Suppressor macrophage treated with lipopolysaccharide for 4 hours (primary cell): ENCODE measurements around the gene TBC1D14.
"Not testable (repeated sequence)": the region's sequence is repeated elsewhere in the genome, so short reads cannot be mapped to it uniquely, and the experiment has no call there.

Experiments
- DNase-seq: peaks from one replicate; pipeline ENCODE4 v3.0.0-alpha.2; 2020

Gene TBC1D14

DNA sequence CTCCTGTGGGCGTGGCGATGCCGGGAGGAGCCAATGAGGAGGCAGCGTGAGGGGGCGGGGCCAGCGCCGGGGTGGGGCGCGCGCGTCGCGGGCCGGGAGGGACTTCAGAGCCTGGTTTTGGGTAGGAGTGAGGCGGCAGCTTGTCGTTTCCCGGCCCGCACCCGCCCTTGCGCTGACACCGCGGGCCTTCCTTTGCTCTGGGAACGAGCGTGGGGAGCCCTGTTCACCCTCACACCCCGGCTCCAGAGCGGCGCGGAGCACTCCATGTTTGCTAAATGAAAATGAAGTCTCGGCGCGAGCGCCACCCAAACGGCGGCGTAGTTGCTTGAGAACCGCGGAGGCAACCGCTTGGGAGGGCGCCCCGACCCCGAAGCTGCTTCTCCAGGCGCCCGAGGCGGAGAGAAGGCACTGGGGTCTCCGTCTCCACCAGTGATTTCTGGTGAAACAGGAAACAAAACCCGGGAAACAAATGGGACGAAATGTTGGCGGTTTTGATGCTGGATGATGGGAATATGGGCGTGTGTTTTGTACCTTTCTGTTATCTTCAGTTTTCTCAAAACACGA, 158.7 kb downstream of the TBC1D14 start:
- DNase-seq, result no peak

GRCh38 chr4:7068883-7069282, 159.3 kb downstream of the TBC1D14 start:
- peak; percentile 23 for DNase-seq

- peak; percentile 84 for DNase-seq
Measured at GRCh38 chr4:7070729-7071511, 161.3 kb downstream of the TBC1D14 start.

DNA sequence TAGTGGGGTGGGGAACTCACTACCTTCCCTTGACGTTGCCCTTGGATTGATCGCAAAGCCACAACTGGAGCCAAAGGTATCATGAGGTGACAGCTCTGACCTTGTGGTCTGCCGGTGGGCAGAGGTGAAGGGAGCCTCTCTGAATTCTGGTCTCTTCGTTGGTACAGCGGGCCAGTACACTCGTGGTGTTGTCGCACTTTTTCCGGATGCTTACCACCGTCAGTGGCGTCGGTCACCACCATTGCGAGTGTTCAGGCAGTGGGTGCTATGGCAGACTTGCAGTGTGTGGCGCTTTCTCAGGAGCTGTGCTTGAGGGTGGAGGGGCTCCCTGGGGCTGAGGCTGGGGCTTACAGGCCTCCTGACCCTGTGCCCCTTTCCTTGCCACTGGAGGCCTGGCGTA, 163.4 kb downstream of the TBC1D14 start:
- no peak for DNase-seq

GRCh38 chr4:7073526-7074390, 164.1 kb downstream of the TBC1D14 start:
- DNase-seq, result peak; percentile 30

DNA sequence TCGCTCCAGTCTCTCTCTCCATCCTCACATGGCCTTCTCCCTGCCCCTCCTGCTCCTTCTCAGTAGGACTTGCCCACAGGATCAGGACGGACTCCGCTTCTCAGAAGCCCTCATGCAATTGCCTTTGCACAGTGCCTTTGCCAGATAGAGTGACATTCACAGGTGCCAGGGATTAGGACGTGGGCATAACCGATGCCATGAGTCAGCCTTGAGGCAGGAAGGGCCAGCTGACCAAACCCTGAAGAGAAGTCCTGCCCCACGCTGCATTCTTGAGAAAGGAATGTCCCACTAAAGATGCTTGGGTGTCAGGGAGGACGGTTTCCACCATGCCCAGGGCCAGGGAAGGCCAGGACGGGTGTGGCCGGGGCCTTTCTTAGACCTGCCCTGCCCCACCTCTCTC, 164.8 kb downstream of the TBC1D14 start:
- no peak for DNase-seq

DNA sequence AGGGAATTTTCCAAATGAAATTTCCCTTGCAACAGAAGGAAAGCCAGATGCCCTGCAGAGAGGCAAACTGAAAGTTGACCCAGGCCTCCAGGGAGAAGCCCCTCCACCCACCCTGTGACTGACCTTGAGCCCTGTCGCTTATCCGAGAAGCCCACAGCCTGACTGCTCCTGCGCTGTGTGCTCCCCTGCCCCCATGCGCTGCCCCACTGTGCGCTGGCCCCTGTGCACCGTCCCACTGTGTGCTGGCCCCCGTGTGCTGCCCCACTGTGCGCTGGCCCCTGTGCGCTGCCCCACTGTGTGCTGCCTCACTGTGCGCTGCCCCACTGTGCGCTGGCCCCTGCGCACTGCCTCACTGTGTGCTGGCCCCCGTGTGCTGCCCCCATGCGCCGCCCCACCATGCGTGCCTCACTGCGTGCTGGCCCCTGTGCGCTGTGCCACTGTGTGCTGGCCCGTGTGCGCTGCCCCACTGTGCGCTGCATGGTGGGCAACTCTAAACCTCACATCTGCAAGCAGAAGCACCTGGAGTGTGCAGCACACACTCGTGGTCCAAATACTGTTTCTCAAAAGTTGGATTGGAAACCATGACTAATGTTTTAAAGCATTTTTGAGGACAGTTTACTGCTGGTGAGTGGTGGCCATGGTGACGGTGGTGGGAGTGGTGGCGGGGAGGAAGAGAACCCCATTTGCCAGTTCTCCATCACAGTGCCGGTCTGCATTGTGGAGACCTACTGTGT, 166.5 kb downstream of the TBC1D14 start:
- DNase-seq, result peak; percentile 10

DNA sequence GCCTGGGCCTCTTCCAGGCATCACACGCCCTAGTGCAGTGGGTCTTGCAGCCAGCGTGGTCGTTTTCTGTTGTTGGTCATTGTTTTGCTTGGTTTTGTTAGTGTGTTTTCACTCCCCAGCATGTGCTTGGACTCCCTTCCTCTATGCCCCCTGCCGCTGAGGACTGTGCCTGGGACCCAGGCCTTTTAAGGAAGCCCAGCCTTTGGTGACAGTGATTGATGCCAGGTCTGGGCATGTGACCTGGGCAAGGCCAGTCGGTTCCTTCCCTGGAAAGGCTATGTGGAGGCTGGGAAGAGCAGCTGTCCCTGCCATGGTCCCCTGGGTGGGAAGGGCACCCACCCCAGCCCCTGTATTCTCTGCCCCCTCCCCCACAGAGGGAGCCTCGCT, 167.1 kb downstream of the TBC1D14 start:
- no peak for DNase-seq

GRCh38 chr4:7077371-7077770, 167.7 kb downstream of the TBC1D14 start:
- no peak for DNase-seq

DNA sequence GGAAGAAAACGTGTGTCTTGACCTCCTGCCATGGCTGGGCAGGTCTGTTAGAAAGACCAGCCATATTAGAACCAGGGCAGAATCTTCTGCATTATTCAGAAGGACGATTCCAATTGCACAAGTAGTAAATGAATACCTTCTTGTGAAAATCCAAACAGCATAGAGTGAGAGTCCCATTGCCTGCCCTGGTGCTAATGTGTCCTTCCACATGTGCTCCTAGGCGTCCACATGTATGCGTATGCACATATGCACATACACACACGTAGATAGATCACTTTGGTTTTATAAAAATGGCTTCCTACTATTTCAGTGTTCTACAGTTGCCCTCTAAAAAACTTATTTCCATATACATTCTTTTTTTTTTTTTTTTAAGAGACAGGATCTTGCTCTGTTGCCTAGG, 168.4 kb downstream of the TBC1D14 start:
- DNase-seq, result no peak

GRCh38 chr4:7079483-7079882, 169.9 kb downstream of the TBC1D14 start:
- DNase-seq, result not testable (repeated sequence)

- DNase-seq, result not testable (repeated sequence)
Measured at GRCh38 chr4:7079909-7080308, 170.3 kb downstream of the TBC1D14 start.
